ENCODE results near the gene ABCB9. TPM values are rescaled to one million over a fixed set of nuclear protein-coding genes. Genes with fewer than 3 reads are reported as not detected.

ABCB9 gene
- total RNA-seq, 1 experiment from 2014 or later = 4.6 TPM

GRCh38 chr12:122999986-123000420 lies 33.7 kb upstream of the ABCB9 start:
- Histone ChIP-seq H2BK12ac (ENCODE audit: insufficient read length, low read depth, low read length) (no peak overlapping the region), H3K79me2 (ENCODE audit: insufficient read depth, low read length) (no peaks in the 10 kb centered on the region), H3K9ac (ENCODE audit: extremely low read depth, insufficient read length, low read length) (no peak overlapping the region), H2BK15ac (ENCODE audit: low read depth, low read length) (no peak overlapping the region), H3K23me2 (ENCODE audit: insufficient read length, low read depth, low read length, poor library complexity, severe bottlenecking) (no peaks in the 10 kb centered on the region), H3T11ph (ENCODE audit: low read length) (no peak overlapping the region), H2AFZ (ENCODE audit: low read length) (no peak overlapping the region), H3K23ac (ENCODE audit: insufficient read length, low read depth, low read length) (no peak overlapping the region), H4K5ac (ENCODE audit: insufficient read length, low read depth, low read length) (no peak overlapping the region), H4K91ac (ENCODE audit: insufficient read length, low read depth, low read length) (no peak overlapping the region), H2BK20ac (ENCODE audit: low read depth, low read length, poor library complexity, severe bottlenecking) (no peak overlapping the region), H3K4me1 (ENCODE audit: insufficient read depth, low read length) (no peaks in the 10 kb centered on the region), H3K18ac (ENCODE audit: insufficient read length, low read depth, low read length) (no peak overlapping the region), H2AK5ac (ENCODE audit: insufficient read length, low read length) (no peak overlapping the region), H3K14ac (ENCODE audit: insufficient read depth, low read length) (no peak overlapping the region), H2BK120ac (ENCODE audit: low read depth, low read length, poor library complexity, severe bottlenecking) (no peak overlapping the region), H2BK5ac (ENCODE audit: insufficient read length, low read length) (no peak overlapping the region), H4K8ac (replicated peaks; ENCODE audit: insufficient read length, low read depth, low read length) (no peak overlapping the region), H3K79me1 (ENCODE audit: insufficient read depth, low read depth, low read length, poor library complexity, severe bottlenecking) (no peaks in the 10 kb centered on the region), H3K27ac (ENCODE audit: insufficient read length, low read depth, low read length) (no peak overlapping the region), H4K20me1 (ENCODE audit: control insufficient read depth, insufficient read depth, insufficient read length) (no peaks in the 10 kb centered on the region), H3K4ac (ENCODE audit: low read depth, low read length) (no peak overlapping the region), H3K9me3 (ENCODE audit: control insufficient read depth, low read depth, low read length) (no peaks in the 10 kb centered on the region), H3K27me3 (ENCODE audit: insufficient read depth, low read length) (no peaks in the 10 kb centered on the region), H3K56ac (ENCODE audit: insufficient read length, low read depth, low read length) (no peak overlapping the region), H3K4me2 (ENCODE audit: insufficient read depth, insufficient read length, low read length) (no peak overlapping the region)
- H3K9me3 Mint-ChIP-seq = no peaks in the 10 kb centered on the region
- TF ChIP-seq CTCF (conservative IDR thresholded peaks at IDR 0.05) = no peak
- no peaks in the 10 kb centered on the region for H3K36me3 Mint-ChIP-seq (ENCODE audit: insufficient read depth in 1 of 3, low read depth in 3 of 3)
- H3K27me3 Mint-ChIP-seq (ENCODE audit: low read depth) = no peaks in the 10 kb centered on the region; the same call in 1 of the 2 replicates
- no peak for DNase-seq
- no peak overlapping the region for H3K4me3 Mint-ChIP-seq
- H3K4me1 Mint-ChIP-seq = no peaks in the 10 kb centered on the region
- peak overlapping the region in 1 of 3 experiments; percentile 40; a peak in 1 of 7 replicates for H3K27ac Mint-ChIP-seq
- WGBS (ENCODE audit: extremely low coverage, insufficient read length, low lambda C conversion rate) = no CpG with 5 or more reads among the region's 20 CpGs
